GM21515 (cell line): ENCODE results near the gene HORMAD1.
"Not testable (repeated sequence)": the region's sequence is repeated elsewhere in the genome, so short reads cannot be mapped to it uniquely, and the experiment has no call there.

Experiments
- ATAC-seq: cut with Tn5 transposase; IDR thresholded peaks from one replicate; pipeline ENCODE4 v1.9.1; 2021; ENCODE audit not compliant: unreplicated experiment

The HORMAD1 gene

DNA sequence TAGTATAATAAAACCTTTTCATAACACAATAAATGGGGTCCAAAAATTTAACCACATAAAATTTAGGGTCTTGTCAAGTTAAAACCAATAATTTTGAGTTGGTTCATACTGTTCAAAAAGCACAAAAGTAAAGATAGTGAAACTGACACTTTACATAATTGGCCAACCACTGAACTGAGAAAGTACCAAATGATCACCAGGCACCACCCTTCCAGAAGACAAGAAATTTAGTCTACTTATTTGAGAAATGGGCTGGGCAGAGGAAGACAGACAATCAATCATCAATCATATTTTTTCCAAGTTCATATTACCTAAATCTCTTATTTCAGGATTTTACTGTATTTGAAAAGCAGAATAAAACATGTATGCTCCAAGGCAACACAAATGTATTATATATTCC lies 17.3 kb downstream of the HORMAD1 start:
- ATAC-seq: no peak

DNA sequence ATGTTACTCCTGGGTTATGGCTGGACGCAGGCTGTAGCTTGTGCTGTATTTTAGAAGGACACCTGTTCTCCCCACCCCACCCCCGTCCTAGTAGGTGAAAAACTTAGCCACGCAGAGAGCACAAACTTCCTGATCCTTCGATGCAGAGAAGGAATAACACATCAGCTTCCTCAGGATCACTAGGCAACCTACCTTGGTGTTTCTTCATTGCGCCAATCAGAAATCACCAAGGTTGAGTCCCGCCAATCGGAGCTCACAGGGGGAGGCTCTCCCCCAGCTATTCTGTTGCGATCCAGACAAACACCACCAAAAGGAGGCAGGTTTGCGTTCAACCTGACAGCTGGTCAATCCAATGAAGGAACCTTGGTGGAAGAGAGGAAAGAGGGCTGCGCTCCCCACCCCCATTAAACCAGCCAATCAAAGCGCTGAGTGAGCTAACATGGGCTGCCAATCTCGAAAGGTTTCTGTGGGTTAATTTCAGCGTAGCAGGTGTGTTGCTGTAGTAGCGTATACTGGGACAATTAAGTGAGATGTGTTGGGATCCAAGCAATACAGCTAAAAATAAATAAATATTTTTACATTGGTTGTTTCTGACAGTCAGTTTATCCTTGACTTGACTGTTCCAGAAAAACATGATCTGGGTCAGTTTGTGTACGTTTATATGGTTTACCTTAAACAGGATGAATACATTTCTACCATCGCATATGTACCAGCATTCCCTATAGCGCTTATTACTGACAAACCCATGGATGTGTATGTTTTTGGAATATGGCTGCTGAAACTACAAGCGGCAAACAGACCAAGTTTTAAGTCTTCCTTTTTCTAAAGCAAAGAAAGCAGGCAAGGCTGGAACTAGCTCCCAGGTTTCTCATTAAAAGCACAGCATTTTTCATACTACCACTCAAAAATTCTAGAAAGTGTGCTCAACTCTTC lies 23.4 kb downstream of the HORMAD1 start, which contains the start of gene GOLPH3L:
TSS of gene GOLPH3L (minus strand) at position 160 of the 933 bp plus-strand sequence. CDS start 2,316 bp downstream, outside the sequence.
- ATAC-seq: peak; percentile 97

DNA sequence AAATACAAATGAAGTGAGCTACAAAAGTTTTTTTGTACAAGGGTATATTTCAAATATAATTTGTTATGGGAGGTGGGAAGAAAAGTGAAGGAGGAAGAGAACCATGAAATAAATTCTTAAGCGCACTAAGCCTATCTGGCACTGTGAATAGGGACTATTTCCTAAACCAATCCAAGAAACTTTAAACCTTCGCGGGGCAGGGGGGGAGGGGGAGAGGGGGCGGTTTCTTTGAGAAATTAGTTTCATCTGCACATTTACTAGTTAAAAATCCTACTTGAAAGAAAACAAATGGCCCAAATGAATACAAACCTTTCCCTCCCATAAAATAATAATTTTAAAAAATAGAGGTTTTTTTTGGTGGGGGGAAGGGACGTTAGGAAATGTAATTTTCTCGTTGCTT lies 24.1 kb downstream of the HORMAD1 start:
- no peak for ATAC-seq

DNA sequence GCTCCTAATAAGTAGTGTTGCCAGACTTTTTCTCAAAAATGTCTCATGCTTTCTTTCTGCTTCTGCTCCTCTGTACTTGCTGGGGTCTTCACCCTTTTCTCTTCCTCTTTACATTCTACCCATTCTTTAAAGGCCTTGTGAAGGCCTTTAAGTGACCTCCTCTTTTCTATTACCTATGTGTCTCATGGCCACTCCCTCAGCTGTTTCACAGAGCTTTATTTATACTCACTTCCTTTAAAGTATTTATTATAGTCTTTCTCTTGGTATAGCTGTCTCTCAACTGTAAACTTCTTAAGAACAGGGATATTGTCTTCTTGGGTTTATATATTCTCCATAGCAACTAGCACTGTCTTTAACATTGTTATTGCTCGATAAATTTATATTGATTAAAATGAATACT lies 24.5 kb downstream of the HORMAD1 start:
- ATAC-seq: no peak

DNA sequence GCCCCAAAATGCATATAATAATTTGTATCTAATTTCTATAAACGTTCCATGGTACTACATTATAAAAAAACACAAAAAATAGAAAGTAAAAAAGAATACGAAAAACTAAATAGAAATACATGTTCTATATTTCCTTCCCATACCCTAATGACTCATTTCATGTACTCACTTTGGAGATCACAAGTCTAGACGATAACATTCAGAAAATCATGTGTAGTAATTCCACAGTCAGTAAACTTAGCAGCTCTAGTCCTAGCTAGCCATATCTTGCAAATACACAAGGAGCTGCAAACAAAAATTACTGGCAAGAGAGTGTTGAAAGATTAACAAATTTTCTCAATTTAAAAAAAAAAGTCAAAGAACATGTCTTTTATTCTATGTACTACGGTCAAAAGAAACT lies 25.1 kb downstream of the HORMAD1 start:
- ATAC-seq: no peak

DNA sequence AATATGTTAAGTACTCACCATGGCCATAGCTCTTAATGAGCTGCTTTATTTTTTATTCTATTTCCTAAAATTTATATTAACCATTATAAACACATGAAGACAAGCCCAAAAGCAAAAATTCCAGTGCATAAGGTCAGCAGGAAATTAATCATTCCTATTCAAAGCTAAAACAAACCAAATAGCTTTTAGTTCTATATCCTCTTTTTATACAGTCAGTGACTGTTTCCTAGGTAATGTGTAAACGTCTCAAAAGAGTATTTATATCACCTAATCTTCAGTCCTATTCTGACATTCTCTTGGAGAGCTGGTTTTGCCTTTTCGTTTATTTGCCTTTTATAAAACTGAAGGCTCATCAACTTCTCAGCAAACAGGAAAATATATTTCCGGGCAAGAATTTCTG lies 28.0 kb downstream of the HORMAD1 start:
- ATAC-seq: no peak

DNA sequence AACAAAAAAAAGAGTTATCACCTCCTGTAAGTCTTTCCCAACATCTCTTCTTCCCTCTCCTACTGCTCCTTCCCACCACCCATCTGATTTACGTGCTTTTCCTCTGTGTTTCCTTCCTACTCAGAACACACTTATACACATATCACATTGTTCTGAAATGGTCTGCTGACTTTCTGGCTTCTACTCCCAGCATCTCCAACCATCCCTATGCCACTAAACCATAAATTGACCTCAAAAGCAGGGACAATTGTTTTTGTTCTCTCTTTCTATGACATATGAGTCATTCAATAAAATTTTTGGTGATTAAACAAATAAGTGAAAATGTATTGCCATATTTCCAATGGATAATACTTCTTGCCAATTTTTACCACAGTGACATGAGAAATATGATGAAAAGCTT lies 31.9 kb downstream of the HORMAD1 start:
- ATAC-seq: no peak

DNA sequence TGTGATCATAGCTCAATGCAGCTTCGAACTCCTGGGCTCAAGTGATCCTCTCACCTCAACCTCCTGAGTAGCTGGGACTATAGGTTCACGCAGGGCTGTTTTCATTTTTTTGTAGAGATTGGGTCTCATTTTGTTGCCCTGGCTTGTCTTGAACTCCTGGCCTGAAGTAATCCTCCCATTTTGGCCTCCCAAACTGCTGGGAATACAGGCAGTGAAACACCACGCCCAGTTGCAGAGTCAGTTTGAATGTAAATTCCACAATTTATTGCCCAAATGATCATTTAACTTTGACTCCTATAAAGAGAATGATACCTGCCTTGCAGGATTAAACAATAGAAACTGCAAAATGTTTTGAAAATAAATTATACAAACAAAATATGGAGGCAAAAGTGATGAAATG lies 34.4 kb downstream of the HORMAD1 start:
- ATAC-seq: no peak

DNA sequence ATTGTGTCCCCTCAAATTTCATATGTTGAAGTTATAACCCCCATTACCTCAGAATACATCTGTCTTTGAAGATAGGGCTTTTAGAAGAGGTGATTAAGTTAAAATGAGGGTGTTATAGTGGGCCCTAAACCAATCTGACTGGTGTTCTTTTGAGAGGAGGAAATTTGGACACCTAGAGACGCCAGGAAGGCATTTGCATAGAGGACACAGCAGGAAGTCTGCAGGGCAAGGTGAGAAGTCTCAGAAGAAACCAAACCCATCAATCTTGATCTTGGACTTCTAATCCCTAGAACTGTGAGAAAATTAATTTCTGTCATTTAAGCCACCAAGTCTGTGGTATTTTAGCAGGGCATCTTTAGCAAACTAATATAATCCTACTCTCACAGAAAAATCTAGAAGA lies 36.8 kb downstream of the HORMAD1 start:
- no peak for ATAC-seq

DNA sequence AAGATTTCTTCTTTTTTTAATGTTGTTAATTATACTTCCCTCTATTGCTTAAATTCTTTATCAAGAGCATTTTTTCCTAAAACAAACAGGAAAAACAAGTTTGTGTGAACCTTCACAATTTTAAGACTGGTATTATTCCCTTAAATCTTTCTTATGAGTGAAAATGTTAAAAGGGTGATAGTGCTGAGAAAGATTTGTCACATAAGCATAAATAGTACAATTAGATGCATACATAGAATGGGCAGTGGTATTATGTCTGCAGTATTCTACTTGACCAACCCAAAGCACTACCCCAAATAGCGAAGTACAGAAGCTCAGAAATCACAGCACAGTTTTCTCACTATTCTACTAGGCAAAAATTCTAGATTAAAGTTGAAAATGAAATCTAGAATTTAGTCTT lies 41.7 kb downstream of the HORMAD1 start:
- no peak for ATAC-seq

DNA sequence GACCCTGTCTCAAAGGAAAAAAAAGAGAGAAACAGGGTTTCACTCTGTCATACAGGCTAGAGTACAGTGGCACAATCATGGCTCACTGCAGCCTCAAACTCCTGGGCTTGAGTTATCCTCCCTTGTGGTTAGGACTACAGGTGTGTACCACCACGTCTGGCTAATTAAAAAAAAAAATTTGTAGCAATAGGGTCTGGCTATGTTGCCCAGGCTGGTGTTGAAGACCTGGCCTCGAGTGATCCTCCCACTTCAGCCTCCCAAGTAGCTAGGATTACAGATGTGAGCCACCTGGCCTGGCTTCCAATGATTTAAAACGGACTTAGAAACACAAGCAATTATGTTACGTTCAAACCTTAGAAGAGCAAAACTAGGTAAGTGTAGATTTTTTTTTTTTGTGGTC lies 45.8 kb downstream of the HORMAD1 start:
- ATAC-seq: no peak

DNA sequence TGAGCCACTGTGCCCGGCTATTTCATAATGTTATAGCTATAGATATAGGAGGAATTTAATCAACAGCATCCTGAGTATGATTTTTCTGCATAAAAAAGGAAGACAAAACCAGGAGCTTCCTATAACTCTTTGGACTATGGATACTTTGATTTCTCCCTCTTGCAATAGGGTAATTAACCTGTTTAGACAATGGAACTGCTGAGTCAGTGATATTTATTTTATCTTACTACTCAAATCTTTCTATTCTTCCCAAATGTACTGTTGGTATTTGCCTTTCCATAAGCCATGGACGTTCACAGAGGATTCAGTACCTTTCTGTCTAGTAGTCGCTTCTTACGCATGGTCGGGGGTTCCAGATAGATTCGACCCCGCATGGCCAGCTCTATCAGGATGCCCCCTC lies 57.4 kb downstream of the HORMAD1 start:
- no peak for ATAC-seq

DNA sequence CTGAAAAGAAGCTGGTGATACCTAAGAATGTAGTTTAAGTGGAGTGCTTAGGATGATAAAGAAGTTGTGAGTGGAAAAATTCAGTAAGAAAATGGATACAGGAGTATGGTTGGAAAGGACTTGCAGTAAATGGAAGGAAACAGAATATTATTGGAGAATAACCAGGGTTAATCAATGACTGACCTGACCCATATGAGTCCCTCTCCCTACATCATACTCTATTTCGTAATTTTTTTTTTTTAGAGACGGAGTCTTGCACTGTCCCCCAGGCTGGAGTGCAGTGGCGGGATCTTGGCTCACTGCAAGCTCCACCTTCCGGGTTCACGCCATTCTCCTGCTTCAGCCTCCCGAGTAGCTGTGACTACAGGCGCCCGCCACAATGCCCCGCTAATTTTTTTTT lies 57.9 kb downstream of the HORMAD1 start:
- no peak for ATAC-seq

DNA sequence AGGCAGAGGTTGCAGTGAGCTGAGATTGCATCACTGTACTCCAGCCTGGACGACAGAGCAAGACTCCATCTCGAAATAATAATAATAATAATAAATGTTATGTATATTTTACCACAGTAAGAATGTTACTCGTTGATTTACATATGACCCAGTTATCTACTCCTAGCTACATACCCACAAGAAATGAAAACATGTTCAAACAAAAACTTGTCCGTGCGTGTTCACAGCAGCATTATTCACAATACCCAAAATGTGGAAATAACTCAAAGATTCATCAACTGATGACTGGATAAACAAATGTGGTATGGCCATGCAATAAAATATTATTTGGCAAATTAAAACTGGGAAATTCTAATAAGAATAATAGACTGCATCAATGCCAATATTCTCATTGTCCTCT lies 59.5 kb downstream of the HORMAD1 start:
- no peak for ATAC-seq

DNA sequence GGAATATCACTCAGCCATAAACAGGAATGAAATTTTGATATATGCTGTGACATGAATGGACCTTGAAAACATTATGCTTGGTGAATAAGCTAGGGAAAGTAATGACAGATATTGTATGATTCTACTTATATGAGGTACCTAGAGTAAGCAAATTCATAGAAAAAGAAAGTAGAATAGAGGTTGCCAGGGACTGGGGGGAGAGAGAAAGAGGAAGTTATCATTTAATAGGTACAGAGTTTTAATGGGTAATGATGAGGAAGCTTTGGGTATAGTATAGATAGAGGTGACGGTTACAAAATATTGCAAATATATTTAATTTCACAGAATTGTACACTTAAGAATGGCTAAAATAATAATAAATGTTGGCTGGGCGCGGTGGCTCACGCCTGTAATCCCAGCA lies 60.1 kb downstream of the HORMAD1 start:
- ATAC-seq: no peak

DNA sequence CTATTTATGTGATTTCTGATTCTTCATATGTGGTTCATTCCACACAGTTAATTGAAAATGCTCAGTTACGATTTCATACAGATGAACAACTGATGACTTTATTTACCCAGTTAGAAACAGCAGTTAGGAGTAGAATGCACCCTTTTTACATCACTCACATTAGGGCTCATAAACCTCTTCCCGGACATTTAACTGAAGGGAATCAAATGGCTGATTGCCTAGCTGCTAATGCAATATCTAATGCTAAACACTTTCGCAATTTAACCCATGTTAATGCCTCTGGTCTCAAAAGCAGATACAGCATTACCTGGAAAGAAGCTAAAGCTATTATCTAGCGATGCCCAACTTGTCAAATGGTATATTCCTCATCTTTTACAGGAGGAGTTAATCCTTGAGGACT lies 63.6 kb downstream of the HORMAD1 start:
- ATAC-seq: not testable (repeated sequence)

DNA sequence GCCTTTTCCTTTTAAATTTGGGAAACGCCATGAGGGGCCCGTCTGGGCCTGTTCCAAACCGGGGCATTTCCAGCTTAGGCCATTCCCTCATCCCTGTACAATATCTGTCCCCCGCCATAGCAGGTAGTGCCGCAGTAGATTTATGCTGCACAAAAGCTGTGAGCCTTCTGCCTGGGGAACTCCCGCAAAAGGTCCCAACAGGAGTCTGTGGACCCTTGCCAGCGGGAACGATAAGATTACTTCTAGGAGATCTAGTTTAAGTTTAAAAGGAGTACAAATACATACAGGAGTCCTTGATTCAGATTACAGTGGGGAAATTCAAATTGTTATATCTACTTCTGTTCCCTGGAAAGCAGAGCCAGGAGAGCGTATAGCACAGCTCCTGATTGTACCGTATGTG lies 66.1 kb downstream of the HORMAD1 start:
- ATAC-seq: not testable (repeated sequence)

DNA sequence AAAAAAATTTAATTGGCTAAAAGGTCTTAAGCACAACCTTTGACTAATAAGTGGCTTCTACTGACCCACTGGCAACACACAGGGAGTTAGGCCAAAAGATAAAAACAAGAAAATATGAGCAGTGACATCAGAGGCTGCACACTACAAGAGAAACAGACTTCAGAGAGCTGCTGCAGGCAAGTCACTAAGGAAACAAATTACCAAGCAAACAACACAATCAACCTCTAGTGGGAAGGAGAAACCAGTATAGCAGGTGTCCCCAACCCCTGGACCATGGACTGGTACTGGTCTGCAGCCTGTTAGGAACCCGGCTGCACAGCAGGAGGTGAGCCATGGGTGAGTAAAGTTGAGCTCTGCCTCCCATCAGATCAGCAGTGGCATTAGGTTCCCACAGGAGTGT lies 70.5 kb downstream of the HORMAD1 start:
- ATAC-seq: no peak

DNA sequence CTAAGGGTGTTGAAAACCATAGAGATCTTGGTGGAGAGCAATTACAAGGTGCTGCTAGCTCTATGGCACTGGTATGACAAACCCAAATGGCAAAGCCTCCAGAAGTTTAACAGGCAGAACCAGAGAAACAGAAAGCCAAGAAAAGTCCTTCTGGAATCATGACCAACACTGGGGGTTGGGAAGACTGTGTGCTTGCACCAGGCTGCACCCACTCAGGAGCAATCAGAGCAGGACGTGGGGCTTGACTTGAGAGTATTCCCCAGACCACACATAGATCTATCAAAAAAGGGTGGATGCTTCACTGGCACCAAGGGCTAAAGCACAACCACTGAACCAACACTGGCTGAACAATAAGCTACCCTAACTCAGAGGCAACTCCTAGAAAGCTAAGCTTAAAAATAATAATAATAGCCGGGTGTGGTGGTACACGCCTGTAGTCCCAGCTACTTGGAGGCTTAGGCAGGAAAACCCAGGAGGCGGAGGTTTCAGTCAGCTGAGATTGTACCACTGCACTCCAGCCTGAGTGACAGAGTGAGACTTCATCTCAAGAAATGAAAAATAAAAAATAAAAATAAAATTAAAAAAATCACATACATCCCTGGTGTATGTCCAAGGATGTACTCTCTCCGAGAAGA lies 71.1 kb downstream of the HORMAD1 start:
- ATAC-seq: no peak
